Psoas muscle (tissue), 8 donors: ENCODE measurements around the gene CHD6. TPM values are rescaled to one million over a fixed set of nuclear protein-coding genes. Genes with fewer than 3 reads are reported as not detected.

Experiments used
- ATAC-seq, 4 donors: fragments of 200-7000 bp; cut with Tn5 transposase; one replicate each; pipeline ENCODE4 v1.9.1; 2020; ENCODE audit warnings: moderate library complexity in 3 of 4, mild to moderate bottlenecking in 2 of 4
- DNase-seq, 2 donors: peaks; one replicate each; pipeline ENCODE4 v3.0.0-alpha.2; 2020
- H3K27ac ChIP-seq: fragments of 200-600 bp; one replicate; pipeline ENCODE4 v1.8.0; 2022
- H3K27me3 ChIP-seq, 3 donors: fragments of 200-600 bp in 1 of 3; one replicate each; pipeline versions ENCODE4 v1.6.1 to v1.8.0; 2013 to 2022; ENCODE audit warnings: low read length in 2 of 3, mild to moderate bottlenecking in 2 of 3, moderate library complexity in 1 of 3; ENCODE audit not compliant: insufficient read depth in 3 of 3
- H3K36me3 ChIP-seq, 2 donors: fragments of 200-600 bp in 1 of 2; one replicate each; pipeline versions ENCODE4 v1.6.1 to v1.8.0; 2013 to 2022; ENCODE audit warnings: low read depth in 1 of 2, mild to moderate bottlenecking in 1 of 2, moderate library complexity in 1 of 2; ENCODE audit not compliant: insufficient read depth in 1 of 2
- H3K4me1 ChIP-seq: fragments of 200-600 bp; one replicate; pipeline ENCODE4 v1.8.0; 2022
- H3K4me3 ChIP-seq: fragments of 200-600 bp; one replicate; pipeline ENCODE4 v1.8.0; 2022; ENCODE audit warnings: mild to moderate bottlenecking
- H3K9me3 ChIP-seq: fragments of 200-600 bp; one replicate; pipeline ENCODE4 v1.8.0; 2022
- CTCF ChIP-seq: fragments of 200-600 bp; IDR thresholded peaks from one replicate; pipeline ENCODE4 v1.8.0; 2022; ENCODE audit warnings: antibody characterized with exemption
- WGBS, 3 donors: extraction: QIAGEN DNeasy Blood & Tissue Kit; methylation state at CpG; one replicate each; pipeline versions ENCODE4 v1.1.6 to v1.1.7; 2013; 5-methylcytosine and 5-hydroxymethylcytosine counted together
- intact Hi-C, 2 donors: fragments of 100-400 bp; cut with DNase I; formaldehyde crosslinking; loops; one replicate each; pipeline versions ENCODE4 v1.11.0 to v1.14.2; 2022
- polyA plus RNA-seq, 3 donors: library from polyadenylated mRNA; stranded (reverse); fragments of 200-250 nt; gene quantifications; one replicate each; pipeline ENCODE4 v1.2.3, GENCODE V29; 2013
- total RNA-seq, 4 donors: library from RNA; stranded (reverse); fragmentation: NEBNext Ultra II Directional in 2 of 4; extraction: Animal tissue kit (Norgen Biotek cat#: 25700) in 2 of 4; gene quantifications; one replicate each; pipeline versions ENCODE4 v1.2.1 to v1.2.4, GENCODE V29; 2021 to 2023
- donor health status: healthy with polysubstance abuse.
- donor health status: DM: no; HTN: no; CAD: no; lungs with moderate emphysema.
- donor health status: Bipolar disorder and iron deficiency.
- donor health status: healthy.
- donor health status: DM: yes; HTN: yes; CAD: no.
- donor health status: DM: no; HTN: no; CAD: no.
- donor health status: DM: no; HTN: no; CAD: no.
- donor health status: DM: yes; HTN: yes; CAD: no.

The CHD6 gene
- total and polyA plus RNA-seq, 7 donors, result 1.7 to 30.4 (median 17.2) TPM

DNA sequence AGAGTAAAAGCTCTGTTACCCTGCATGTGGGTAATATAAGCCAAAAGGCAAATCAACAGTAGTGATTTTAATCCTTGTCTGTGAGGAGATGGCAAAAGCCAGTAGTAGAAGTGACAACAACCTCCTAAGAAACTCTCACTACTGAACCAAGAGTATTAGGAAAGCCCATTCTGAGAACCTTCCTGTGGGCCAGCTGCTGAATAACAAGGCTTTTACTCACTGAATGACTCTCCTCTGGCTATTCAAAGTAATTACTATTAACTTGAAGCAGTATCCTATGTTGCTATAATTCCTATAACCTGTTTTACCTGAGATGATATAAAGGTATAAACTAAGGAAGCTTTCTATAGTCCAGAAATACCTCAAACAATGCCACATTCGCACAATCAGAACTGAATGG lies 55.1 kb downstream of the CHD6 start:
- Histone ChIP-seq H3K9me3 (no peaks in the 10 kb centered on the region), H3K27me3 (no peaks in the 10 kb centered on the region), H3K4me1 (peaks cover 9% of the 10 kb centered on the region), H3K36me3 (no peaks in the 10 kb centered on the region), H3K27ac (no peak overlapping the region), H3K4me3 (no peak overlapping the region)
- ATAC-seq (no peak), DNase-seq (no peak)
- no peak for TF ChIP-seq CTCF
- intact Hi-C loops, result no loop called here
- WGBS, 3 donors, result 93 to 98% (median 97%) methylated on average over 1 of the region's 1 CpG

GRCh38 chr20:41560970-41561369 lies 57.2 kb downstream of the CHD6 start:
- Histone ChIP-seq H3K4me3 (no peak overlapping the region), H3K9me3 (no peaks in the 10 kb centered on the region), H3K36me3 (no peaks in the 10 kb centered on the region), H3K4me1 (peaks cover 9% of the 10 kb centered on the region), H3K27ac (no peak overlapping the region), H3K27me3 (no peaks in the 10 kb centered on the region)
- ATAC-seq, result no peak
- no peak for TF ChIP-seq CTCF
- no peak for DNase-seq
- intact Hi-C loops, result no loop called here
- WGBS, 3 donors, result 66 to 71% (median 71%) methylated on average over 1 of the region's 1 CpG

DNA sequence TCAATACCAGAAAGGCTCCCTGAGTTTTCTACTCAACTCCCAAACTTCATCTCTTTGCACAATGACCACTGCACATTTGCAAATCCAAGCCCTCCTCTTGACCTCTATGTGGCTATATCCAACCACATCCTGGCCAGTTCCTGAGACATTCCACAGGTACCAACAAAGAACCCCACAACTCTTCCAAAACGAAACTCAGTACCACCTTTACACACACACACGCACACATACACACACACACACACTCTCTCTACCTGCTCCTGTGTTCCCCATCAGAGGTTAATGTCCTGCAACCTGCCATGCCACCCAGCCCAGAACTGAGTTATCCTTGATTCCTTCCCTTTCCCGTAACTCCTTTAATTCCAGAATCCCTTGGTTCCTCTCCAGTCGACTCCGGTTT lies 58.5 kb downstream of the CHD6 start:
- Histone ChIP-seq H3K36me3 (no peaks in the 10 kb centered on the region), H3K9me3 (no peaks in the 10 kb centered on the region), H3K27me3 (no peaks in the 10 kb centered on the region), H3K4me3 (no peak overlapping the region), H3K27ac (no peak overlapping the region), H3K4me1 (peaks cover 9% of the 10 kb centered on the region)
- WGBS, 3 donors, result 91 to 96% (median 93%) methylated on average over 5 of the region's 5 CpGs
- ATAC-seq (no peak), DNase-seq (no peak)
- no peak for TF ChIP-seq CTCF
- intact Hi-C loops, result no loop called here

- TF ChIP-seq CTCF, result no peak
- Histone ChIP-seq H3K36me3 (no peaks in the 10 kb centered on the region), H3K4me3 (no peak overlapping the region), H3K27ac (no peak overlapping the region), H3K4me1 (no peaks in the 10 kb centered on the region), H3K27me3 (no peaks in the 10 kb centered on the region), H3K9me3 (no peaks in the 10 kb centered on the region)
- ATAC-seq (no peak), DNase-seq (no peak)
- 90 to 91% (median 91%) methylated on average over 9 of the region's 9 CpGs for WGBS, 3 donors
- intact Hi-C loops, result no loop called here
These were observed 64.9 kb downstream of the CHD6 start for GRCh38 chr20:41553142-41553879.
